ENCODE measurements around the gene TMEM269.
A peak's percentile ranks its signal among the peaks of the same experiment; 100 is the strongest.

TMEM269 gene

DNA sequence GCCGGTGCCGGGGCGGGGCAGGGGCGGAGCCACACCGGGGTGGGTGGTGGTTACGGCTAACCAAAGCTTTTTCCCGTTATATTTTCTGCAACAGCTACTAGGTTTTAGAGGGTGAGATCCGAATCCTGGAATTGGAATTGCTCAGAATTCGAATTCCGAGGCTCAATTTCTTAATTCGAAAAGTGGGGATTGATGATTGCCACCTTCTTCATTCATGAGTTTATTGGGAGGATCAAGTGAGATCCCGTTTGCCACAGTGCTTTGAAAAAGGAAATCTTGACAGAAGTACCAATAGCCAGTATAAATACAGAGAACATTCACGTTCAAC is 32.6 kb downstream of the TMEM269 start:
- peak overlapping the region; percentile 91 for H3K27ac ChIP-seq
- DNase-seq (ENCODE audit: low read depth, low spot score): no peak

DNA sequence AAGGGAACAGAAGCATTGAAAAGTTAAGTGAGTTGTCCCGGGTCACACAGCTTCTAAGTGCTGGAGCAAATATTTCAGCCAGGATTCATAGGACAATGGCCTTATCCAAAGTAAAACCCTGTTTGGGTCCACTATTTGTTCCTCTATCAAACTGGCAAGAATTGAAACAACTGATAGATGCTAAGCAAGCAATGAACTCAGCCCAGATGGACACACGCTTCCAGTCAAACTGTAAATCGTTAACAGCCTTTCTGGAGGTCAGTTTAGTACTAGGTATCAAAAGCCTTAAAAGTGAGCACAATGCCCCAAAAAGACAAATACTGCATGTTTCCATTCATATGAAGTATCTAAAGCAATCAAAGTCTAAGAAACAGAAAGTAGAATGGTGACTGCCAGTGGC is 33.2 kb downstream of the TMEM269 start:
- no peak overlapping the region for H3K27ac ChIP-seq

GRCh38 chr1:42820813-42821212 is 36.0 kb downstream of the TMEM269 start:
- no peak for DNase-seq (ENCODE audit: low read depth, low spot score)
- no peak overlapping the region for H3K27ac ChIP-seq

More for the DNA sequence above, 33.2 kb downstream of the TMEM269 start:
- no peak for DNase-seq (ENCODE audit: low read depth, low spot score)

DNA sequence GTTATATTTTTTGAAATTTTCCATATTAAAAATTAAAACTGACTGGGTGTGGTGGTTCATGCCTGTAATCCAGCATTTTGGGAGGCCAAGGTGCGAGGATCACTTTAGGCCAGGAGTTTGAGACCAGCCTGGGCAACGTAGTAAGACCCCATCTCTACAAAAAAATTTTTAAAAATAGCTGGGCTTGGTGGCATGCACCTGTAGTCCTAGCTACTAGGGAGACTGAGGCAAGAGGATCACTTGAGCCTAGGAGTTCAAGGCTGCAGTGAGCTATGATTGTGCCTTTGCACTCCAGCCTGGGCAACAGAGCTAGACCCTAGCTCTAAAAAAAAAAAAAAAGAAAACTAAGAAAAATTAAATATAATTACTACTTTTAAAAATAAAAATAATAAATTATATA is 36.9 kb downstream of the TMEM269 start:
- no peak for DNase-seq (ENCODE audit: low read depth, low spot score)
- no peak overlapping the region for H3K27ac ChIP-seq

DNA sequence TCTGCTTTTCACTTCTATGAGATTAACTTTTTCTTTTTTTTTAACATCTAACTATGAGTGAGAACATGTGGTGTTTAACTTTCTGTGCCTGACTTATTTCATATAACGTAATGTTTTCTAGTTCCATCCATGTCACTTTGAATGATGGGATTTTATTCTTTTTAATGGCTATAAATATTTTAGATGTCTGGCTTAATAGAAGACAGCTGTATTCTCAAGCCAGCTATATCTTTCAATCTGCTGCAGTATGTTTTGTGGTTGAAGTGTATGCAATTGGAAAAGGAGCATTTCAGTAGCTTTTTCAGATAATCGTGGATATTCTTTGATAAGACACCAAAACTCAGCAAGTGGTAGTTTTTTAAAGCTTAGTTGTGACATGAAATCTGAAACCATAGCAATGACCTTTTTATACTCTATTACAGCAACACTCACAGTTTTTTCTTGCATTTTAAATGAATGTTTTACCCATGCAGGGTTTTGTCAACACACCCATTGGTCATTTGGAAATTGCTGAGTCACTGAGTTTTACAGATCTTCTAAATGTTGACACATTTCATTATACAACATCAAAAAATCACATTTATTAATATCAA is 38.1 kb downstream of the TMEM269 start:
- H3K27ac ChIP-seq: no peak overlapping the region
- no peak for DNase-seq (ENCODE audit: low read depth, low spot score)

DNA sequence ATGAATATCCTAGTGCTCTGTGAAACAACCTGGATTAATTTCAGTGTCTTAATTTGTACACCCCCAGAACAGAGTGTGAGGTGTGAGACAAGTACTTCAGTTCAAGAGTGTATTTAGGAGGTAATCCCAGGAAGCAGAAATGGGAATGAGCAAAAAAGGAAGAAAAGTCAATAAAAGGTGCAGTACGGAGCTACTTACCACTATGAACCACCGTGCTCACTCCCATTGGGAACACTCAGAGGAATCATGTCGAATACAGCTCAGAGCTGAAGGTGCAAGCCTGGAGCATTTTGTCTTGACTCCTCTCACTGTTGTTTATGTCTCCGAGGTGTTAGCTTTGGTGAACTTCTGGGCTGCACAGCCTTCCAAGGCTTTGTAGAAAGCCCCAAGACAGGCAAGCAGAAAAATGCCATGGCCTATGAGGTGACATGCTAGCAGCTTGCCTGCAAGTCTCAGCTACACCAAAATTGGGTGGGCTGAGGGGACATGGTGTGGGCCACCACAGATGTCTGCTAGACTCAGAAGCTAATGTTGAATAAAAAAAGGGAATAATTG is 39.8 kb downstream of the TMEM269 start:
- DNase-seq (ENCODE audit: low read depth, low spot score): no peak
- H3K27ac ChIP-seq: no peak overlapping the region

DNA sequence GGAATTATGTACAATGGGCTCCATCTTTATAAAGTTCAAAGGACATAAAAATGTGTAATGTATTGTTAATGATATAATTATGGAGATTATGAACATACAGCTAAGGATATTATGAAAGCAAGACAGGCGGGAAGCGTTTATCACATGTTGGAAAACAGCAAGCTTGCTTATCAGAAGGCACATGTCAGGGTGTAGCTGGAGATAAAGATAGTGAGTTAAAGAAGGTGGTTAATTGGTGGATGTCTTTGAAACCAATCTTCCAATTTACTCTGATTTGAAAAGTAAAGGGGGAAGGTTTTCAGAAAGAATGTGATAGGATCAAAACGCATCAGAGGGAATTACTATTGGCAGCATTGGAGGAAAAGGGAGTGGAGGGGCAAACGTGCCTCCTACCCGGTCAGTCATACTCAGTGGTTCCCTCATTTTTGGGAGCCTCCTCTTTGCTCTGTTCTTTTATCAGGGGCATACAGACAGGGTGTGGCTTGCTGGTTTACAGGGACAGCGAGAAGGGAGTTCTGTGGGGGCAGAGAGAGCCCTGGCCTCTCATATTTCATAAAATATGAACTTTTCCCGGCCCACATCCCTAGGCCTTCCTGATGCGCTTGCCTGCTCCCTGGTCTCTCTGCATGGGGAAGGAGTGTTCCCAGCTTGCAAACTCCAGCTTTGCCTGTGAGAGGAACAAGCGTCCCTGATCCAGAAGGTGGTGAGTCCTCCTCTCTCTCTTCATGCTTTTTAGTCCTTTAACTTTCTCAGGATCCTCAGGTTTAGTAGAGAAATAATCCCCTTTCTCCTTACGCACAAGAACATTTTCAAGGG is 40.5 kb downstream of the TMEM269 start:
- no peak overlapping the region for H3K27ac ChIP-seq
- DNase-seq (ENCODE audit: low read depth, low spot score): no peak

- no peak overlapping the region for H3K27ac ChIP-seq
Measured at GRCh38 chr1:42830631-42831030, 45.8 kb downstream of the TMEM269 start.

GRCh38 chr1:42831273-42831672 is 46.5 kb downstream of the TMEM269 start:
- no peak for DNase-seq (ENCODE audit: low read depth, low spot score)
- H3K27ac ChIP-seq: no peak overlapping the region

More at GRCh38 chr1:42830631-42831030, 45.8 kb downstream of the TMEM269 start:
- DNase-seq (ENCODE audit: low read depth, low spot score): no peak

DNA sequence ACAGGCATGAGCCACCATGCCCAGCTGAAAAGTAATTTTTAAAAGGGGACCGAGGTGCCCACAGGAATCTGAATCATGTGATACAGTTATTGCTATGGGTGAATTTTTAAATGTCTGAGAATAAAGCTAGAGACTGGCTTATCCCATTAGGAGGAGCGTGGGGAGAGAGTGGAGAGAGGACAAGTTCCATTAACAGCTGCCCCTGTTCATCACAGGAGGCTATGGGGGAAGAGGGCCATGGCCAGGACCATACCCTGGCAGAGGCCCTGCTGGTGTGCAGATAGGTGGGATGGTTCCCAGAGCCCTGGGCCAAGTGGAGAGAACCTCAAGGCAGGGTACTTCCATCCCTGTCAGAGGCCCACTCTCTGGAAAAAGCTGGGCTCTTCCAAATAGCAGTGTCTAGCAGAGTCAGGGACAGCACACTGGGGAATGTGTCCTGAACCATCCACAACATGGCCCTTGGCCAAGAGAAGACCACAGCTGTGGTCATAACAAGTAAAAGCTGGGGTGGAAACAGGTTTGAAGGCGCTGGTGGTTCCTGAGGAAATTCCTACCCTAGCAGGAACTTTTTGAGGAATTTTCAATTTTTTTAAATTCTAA is 48.0 kb downstream of the TMEM269 start:
- DNase-seq (ENCODE audit: low read depth, low spot score): no peak
- H3K27ac ChIP-seq: no peak overlapping the region

DNA sequence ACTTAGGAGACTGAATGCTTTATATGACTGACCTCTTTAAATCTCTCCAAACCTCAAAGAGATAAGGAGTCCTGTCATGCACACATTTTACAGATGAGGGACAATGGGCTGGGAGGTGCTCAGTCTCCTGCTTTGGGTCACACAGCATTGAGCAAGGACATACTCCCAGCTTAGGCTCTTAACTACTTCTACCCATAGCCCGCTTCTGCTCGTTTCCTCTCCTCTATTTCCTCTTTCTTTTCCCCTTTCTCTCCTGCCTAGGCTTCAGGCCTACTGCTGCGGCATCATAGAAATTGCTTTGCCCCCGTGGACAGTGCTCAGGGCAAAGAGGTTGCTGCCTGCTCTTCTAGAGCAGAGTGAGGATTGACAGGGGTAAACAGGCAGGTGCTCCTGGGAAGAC is 49.2 kb downstream of the TMEM269 start:
- no peak overlapping the region for H3K27ac ChIP-seq
- DNase-seq (ENCODE audit: low read depth, low spot score): no peak

GRCh38 chr1:42834803-42835202 is 50.0 kb downstream of the TMEM269 start:
- H3K27ac ChIP-seq: no peak overlapping the region
- no peak for DNase-seq (ENCODE audit: low read depth, low spot score)

DNA sequence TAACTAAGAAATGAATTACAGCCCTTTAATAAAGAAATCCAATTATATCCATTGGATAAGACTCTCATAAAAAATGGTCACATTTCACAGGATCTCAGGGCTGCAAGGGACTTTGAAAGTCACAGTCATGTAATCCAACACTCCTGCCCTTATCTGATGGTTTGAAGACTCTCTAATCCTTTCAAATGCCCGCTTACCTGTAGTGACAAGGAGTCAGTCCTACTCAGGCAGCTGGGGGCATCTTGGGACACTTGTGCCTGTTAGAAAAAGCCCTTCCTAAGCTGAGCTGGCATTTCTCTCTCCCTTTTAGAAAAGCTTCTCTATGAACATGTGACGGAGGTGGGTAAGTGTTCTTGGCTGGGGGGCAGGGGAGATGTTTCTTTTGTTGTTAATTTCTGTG is 50.6 kb downstream of the TMEM269 start:
- no peak overlapping the region for H3K27ac ChIP-seq
- no peak for DNase-seq (ENCODE audit: low read depth, low spot score)

DNA sequence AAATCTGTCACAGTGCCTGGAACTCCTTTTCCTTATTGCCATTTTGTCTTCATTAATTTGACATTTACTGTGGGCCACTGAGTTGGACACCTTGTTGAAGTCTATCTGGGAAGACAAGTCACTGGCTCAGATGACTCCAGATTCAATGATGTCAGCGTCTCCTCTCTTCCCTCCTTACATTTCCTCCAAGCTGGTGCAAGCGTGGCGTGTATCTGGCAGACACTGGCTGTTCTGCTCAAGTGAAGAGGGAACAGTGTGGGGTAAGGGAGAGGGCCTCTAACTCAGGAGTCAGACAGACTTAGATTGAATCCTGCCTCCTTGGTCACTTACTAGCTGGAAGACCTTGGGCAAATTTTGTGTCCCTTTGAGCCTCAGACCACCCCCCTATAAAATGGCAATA is 52.9 kb downstream of the TMEM269 start:
- no peak for DNase-seq (ENCODE audit: low read depth, low spot score)

GRCh38 chr1:42838482-42839190 is 53.8 kb downstream of the TMEM269 start:
- no peak for DNase-seq (ENCODE audit: low read depth, low spot score)
- no peak overlapping the region for H3K27ac ChIP-seq

More for the DNA sequence above, 52.9 kb downstream of the TMEM269 start:
- no peak overlapping the region for H3K27ac ChIP-seq

GRCh38 chr1:42841010-42841409 is 56.2 kb downstream of the TMEM269 start:
- no peak overlapping the region for H3K27ac ChIP-seq
- no peak for DNase-seq (ENCODE audit: low read depth, low spot score)

DNA sequence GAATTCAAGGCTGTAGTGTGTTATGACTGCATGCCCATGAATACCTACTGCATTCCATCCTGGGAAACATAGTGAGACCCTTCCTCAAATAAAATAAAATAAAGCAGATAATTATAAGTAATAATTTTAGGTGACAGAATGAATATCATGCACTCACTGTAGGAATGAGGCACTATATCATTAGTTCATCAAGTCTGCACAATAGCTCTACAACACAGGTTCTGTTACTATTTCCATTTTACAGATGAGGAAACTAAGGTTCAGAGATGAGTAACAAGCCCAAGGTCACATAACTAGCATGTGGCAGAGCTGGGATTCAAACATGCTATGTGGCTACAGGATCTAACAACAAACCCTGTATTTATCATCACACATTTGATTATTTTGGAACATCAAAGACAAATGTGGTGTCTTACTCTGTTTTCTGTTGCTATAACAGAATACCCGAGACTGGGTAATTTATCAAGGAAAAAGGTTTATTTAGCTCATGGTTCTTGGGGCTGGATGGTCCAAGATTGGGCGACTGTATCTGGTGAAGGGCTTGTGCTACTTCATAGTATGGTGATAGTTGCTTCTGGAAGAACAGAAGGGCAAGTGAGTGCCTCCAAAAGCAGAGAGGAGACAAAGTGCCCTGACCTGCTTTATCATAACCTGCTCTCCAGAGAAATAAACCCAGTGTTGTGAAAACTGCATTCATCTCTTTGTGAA is 56.8 kb downstream of the TMEM269 start:
- DNase-seq (ENCODE audit: low read depth, low spot score): no peak
- no peak overlapping the region for H3K27ac ChIP-seq

DNA sequence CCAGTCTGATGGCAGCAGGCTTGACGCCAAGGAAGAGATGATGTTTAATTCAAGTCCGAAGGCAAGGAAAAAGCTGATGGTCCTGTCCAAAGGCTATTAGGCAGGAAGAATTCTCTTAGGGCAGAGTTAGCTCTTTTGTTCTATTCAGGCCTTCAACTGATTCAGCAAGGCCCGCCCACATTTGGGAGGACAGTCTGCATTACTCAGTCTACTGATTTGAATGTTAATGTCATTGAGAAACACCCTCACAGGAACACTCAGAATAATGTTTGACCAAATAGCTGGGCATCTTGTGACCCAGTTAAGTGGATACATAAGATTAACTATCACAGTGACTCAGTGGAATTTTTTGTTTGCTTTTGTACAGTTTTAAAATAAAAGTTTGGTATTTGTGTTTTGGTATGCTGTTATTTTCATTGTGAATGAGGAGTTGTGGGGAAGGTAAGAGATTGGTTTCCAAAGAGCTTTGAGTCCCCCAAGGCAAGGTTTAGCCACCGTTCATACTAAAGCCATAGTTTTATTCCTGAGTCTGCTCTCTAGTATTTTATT is 59.9 kb downstream of the TMEM269 start:
- H3K27ac ChIP-seq: no peak overlapping the region
- DNase-seq (ENCODE audit: low read depth, low spot score): peak; percentile 6

- no peak overlapping the region for H3K27ac ChIP-seq
- no peak for DNase-seq (ENCODE audit: low read depth, low spot score)
Measured at GRCh38 chr1:42845193-42845592, 60.4 kb downstream of the TMEM269 start.

DNA sequence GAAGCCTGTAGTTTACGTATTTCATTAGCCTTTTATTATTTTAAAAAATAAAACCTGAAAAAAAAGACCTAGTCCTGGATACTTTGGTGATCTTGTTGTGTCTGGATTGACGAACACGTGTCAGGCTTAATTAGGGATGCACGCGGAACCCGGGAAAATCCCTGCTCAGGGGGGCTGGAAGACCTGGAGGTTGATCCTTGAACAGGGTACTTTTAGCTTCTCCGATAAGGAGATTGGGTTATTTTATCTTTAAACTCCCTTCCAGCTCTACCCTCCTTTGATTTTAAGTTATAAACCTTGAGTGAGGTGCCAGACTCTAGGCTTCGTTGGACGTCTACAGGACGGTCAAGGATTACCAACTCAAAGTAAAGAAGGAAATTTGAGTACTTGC is 61.1 kb downstream of the TMEM269 start:
- no peak overlapping the region for H3K27ac ChIP-seq
- DNase-seq (ENCODE audit: low read depth, low spot score): no peak

All from epithelial cell of prostate (primary cell).